Vagina (tissue), 2 donors: ENCODE results near the gene PYDC1.

Experiments used
- POLR2A ChIP-seq, 2 donors: fragments of 450-650 bp; IDR thresholded peaks; one replicate each; pipeline ENCODE4 v1.6.1; 2017; ENCODE audit warnings: antibody characterized with exemption in 2 of 2, mild to moderate bottlenecking in 2 of 2, moderate library complexity in 2 of 2
- TF ChIP-seq, protein P1 (sequence below), 3 experiments: fragments of 450-650 bp in 2 of 3; fragments of 200-600 bp in 1 of 3; sonication (generic) in 1 of 3; IDR thresholded peaks; one replicate each; pipeline ENCODE4 v1.5.1; 2017 to 2019; ENCODE audit warnings: antibody characterized with exemption in 3 of 3, mild to moderate bottlenecking in 2 of 3, moderate library complexity in 2 of 3

DNA sequence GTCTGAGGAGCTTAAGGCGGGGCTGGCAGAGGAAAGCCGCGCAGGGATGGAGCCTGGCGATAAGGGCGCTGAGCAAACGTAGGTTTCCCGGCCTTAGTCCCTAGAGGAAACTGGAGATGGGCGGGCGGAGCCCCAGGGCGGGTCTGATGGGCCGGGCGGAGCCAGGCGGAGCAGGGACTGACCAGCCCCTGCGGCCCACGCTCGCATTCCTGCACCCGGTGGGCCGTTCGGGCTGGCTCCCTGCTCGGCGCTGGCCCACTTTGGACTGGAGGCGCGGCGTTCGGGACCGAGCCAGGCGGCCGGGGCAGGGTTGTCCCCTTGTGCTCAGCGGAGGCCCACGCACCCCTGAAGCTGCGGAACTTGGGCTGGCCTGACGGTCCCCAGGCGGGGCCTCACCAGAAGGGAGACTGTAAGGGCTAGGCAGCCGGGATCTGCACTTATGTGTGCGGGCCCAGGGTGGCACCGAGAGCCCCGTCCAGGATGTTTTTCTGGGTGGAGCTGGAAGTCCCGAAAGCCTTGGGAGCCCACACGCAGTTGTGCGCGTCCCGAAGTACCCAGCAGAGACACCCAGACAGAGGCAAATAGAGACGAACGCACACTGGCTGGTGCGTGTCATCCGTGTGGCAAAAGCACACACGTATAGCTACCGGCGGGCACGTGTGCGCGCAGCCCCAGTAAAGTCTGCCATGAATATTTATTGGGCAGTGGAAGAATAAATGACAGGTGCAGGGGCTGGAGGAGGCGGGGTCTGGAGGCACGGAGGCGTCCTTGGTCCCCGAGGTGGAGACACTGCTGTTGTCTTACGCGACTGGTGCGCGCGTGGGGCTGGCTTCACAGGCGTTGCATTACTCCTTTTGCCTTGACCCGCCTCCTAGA, 1.4 kb downstream of the PYDC1 start:
- TF ChIP-seq, protein P1, sequence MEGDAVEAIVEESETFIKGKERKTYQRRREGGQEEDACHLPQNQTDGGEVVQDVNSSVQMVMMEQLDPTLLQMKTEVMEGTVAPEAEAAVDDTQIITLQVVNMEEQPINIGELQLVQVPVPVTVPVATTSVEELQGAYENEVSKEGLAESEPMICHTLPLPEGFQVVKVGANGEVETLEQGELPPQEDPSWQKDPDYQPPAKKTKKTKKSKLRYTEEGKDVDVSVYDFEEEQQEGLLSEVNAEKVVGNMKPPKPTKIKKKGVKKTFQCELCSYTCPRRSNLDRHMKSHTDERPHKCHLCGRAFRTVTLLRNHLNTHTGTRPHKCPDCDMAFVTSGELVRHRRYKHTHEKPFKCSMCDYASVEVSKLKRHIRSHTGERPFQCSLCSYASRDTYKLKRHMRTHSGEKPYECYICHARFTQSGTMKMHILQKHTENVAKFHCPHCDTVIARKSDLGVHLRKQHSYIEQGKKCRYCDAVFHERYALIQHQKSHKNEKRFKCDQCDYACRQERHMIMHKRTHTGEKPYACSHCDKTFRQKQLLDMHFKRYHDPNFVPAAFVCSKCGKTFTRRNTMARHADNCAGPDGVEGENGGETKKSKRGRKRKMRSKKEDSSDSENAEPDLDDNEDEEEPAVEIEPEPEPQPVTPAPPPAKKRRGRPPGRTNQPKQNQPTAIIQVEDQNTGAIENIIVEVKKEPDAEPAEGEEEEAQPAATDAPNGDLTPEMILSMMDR (IDR thresholded peaks at IDR 0.05) = no peak
- no peak for TF ChIP-seq POLR2A (IDR thresholded peaks at IDR 0.05)
